22Rv1 (cell line): ENCODE results near the gene DERA.

ENCODE experiments used
- H3K27ac ChIP-seq: fragments of 450-650 bp; 2 replicates; pipeline ENCODE4 v1.5.1; 2017
- CTCF ChIP-seq: fragments of 450-650 bp; IDR thresholded peaks from 2 replicates; pipeline ENCODE4 v1.5.1; 2017; ENCODE audit warnings: mild to moderate bottlenecking
- ZFX ChIP-seq: fragments of 450-650 bp; IDR thresholded peaks from 2 replicates; pipeline ENCODE4 v1.6.1; 2017; ENCODE audit warnings: antibody characterized with exemption, borderline replicate concordance

The DERA gene

GRCh38 chr12:16072678-16073077 is 161.5 kb downstream of the DERA start:
- TF ChIP-seq ZFX: no peak
- no peak for TF ChIP-seq CTCF
- H3K27ac ChIP-seq: no peak overlapping the region

DNA sequence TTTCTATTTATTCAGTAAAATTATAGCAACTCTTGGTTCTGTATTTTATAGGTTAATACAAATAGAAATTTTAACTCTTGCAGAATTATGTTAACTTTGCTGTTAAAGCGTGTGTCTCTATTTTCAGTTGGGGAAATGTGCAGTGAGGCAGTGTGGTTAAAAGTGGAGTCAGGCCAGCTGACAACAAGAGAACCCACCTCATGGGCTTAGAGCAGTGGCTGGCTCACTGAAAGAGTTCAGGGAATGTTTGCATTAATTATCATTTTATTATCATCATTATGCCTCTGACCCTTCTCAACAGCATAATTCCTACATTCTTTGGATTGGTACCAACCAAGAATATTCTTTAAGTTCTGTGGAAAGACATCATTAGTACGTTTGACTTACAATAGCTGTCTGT is 163.8 kb downstream of the DERA start:
- H3K27ac ChIP-seq: no peak overlapping the region
- TF ChIP-seq ZFX: no peak
- no peak for TF ChIP-seq CTCF

GRCh38 chr12:16075887-16076286 is 164.8 kb downstream of the DERA start:
- TF ChIP-seq ZFX: no peak
- no peak for TF ChIP-seq CTCF

GRCh38 chr12:16076557-16076956 is 165.4 kb downstream of the DERA start:
- no peak overlapping the region for H3K27ac ChIP-seq
- TF ChIP-seq ZFX: no peak
- peak; percentile 84 for TF ChIP-seq CTCF

More at GRCh38 chr12:16075887-16076286, 164.8 kb downstream of the DERA start:
- no peak overlapping the region for H3K27ac ChIP-seq

GRCh38 chr12:16076970-16077522 is 165.9 kb downstream of the DERA start:
- H3K27ac ChIP-seq: no peak overlapping the region
- TF ChIP-seq CTCF: no peak
- no peak for TF ChIP-seq ZFX

- H3K27ac ChIP-seq: no peak overlapping the region
- no peak for TF ChIP-seq CTCF
- no peak for TF ChIP-seq ZFX
These were observed 175.3 kb downstream of the DERA start for GRCh38 chr12:16086462-16086861.

DNA sequence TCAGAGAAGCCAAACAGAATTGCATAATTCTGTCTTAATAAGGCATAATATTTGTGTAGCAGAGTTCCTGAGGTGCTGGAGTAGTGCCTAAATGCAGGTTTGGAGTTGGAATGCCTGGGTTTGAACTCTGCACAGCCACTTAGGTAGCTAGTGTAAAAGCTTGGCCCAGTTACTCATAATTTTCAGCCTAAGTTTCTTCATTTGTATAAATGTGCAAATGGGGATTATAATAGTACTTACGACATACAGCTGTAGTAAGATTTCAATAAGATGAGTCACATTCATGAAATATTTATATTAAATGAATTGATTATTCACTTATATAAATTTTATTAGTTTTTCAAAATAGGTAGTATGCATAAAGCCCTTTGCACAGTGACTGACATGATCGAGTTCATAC is 175.8 kb downstream of the DERA start:
- no peak overlapping the region for H3K27ac ChIP-seq
- no peak for TF ChIP-seq ZFX
- TF ChIP-seq CTCF: no peak
